IMR-90 (cell line): ENCODE data around the gene DNMT3A. TPM values are rescaled to one million over a fixed set of nuclear protein-coding genes. Genes with fewer than 3 reads are reported as not detected.

ENCODE experiments used
- ATAC-seq: fragments of 200-7000 bp; cut with Tn5 transposase; 2 replicates; pipeline ENCODE4 v1.9.1; 2020; ENCODE audit warnings: low read depth, mild to moderate bottlenecking, moderate library complexity
- BruUV-seq: library from RNA; stranded (reverse); fragments of 400-500 nt; replicated peaks from 2 replicates; lab custom pipeline; 2021; lab: Mats Ljungman, UMichigan
- CTCF ChIA-PET: fragments of 300-600 bp; formaldehyde crosslinking; extraction: SDS; loops from one replicate; lab custom pipeline; 2021; ENCODE audit warnings: antibody characterized with exemption; lab: Yijun Ruan, JAX
- POLR2A ChIA-PET: fragments of 300-600 bp; sonication (Branson Sonifier 250); formaldehyde crosslinking; loops from one replicate; lab custom pipeline; 2022; ENCODE audit warnings: antibody characterized with exemption; ENCODE audit not compliant: unreplicated experiment; lab: Charles Lee
- DNase-seq: peaks from one replicate; pipeline ENCODE4 v3.0.0; 2013
- H2AFZ ChIP-seq: replicated peaks from 2 replicates; pipeline ENCODE3; 2013; ENCODE audit warnings: low read length, mild to moderate bottlenecking; ENCODE audit not compliant: poor library complexity
- H2AK5ac ChIP-seq: 2 replicates; pipeline ENCODE4 v1.6.1; 2013; ENCODE audit warnings: low read depth, low read length, inconsistent platforms
- H2AK9ac ChIP-seq: replicated peaks from 2 replicates; pipeline ENCODE3; 2013; ENCODE audit warnings: mild to moderate bottlenecking, low read depth, low read length, moderate library complexity; ENCODE audit not compliant: poor library complexity
- H2BK120ac ChIP-seq: 2 replicates; pipeline ENCODE4 v1.6.1; 2013; ENCODE audit warnings: low read depth, low read length, inconsistent platforms
- H2BK15ac ChIP-seq: 3 replicates; pipeline ENCODE4 v1.6.1; 2013; ENCODE audit warnings: low read depth, low read length, inconsistent platforms
- H2BK20ac ChIP-seq: 2 replicates; pipeline ENCODE4 v1.6.1; 2013; ENCODE audit warnings: low read depth, mild to moderate bottlenecking, inconsistent platforms, low read length, moderate library complexity
- H2BK5ac ChIP-seq: 2 replicates; pipeline ENCODE4 v1.6.1; 2013; ENCODE audit warnings: mild to moderate bottlenecking, low read depth, low read length, inconsistent platforms; ENCODE audit not compliant: poor library complexity, severe bottlenecking
- H3K14ac ChIP-seq: replicated peaks from 2 replicates; pipeline ENCODE4 v1.6.1; 2013; ENCODE audit warnings: low read depth, low read length, inconsistent platforms
- H3K18ac ChIP-seq: 2 replicates; pipeline ENCODE4 v1.6.1; 2013; ENCODE audit warnings: low read depth, low read length, control low read depth
- H3K23ac ChIP-seq: 2 replicates; pipeline ENCODE4 v1.6.1; 2013; ENCODE audit warnings: low read depth, low read length, inconsistent platforms
- H3K27ac ChIP-seq: 2 replicates; pipeline ENCODE4 v1.5.1; 2013; ENCODE audit warnings: mild to moderate bottlenecking, control low read depth, low read length; ENCODE audit not compliant: insufficient read depth
- H3K27me3 ChIP-seq: 2 replicates; pipeline ENCODE4 v1.6.1; 2013; ENCODE audit warnings: low read length; ENCODE audit not compliant: control insufficient read depth, insufficient read depth
- H3K36me3 ChIP-seq: 2 replicates; pipeline ENCODE4 v1.6.1; 2013; ENCODE audit warnings: low read length, mixed read lengths; ENCODE audit not compliant: control insufficient read depth, insufficient read depth
- H3K4ac ChIP-seq: 2 replicates; pipeline ENCODE4 v1.6.1; 2013; ENCODE audit warnings: low read depth, low read length, inconsistent platforms
- H3K4me1 ChIP-seq: 2 replicates; pipeline ENCODE4 v1.6.1; 2013; ENCODE audit warnings: low read length, mixed read lengths; ENCODE audit not compliant: control insufficient read depth, insufficient read depth
- H3K4me2 ChIP-seq: 2 replicates; pipeline ENCODE4 v1.6.1; 2013; ENCODE audit warnings: low read depth, mild to moderate bottlenecking, control low read depth, low read length, moderate library complexity
- H3K4me3 ChIP-seq: 2 replicates; pipeline ENCODE4 v1.5.1; 2013; ENCODE audit warnings: low read depth, mild to moderate bottlenecking, control low read depth, low read length, moderate library complexity; ENCODE audit not compliant: insufficient read depth
- H3K56ac ChIP-seq: 2 replicates; pipeline ENCODE4 v1.6.1; 2013; ENCODE audit warnings: low read length, inconsistent platforms; ENCODE audit not compliant: insufficient read depth; ENCODE audit errors: extremely low read depth
- H3K79me1 ChIP-seq, 2 experiments: 2 replicates each; pipeline ENCODE4 v1.6.1; 2013; ENCODE audit warnings: low read length in 2 of 2, inconsistent platforms in 1 of 2, low read depth in 1 of 2
- H3K9ac ChIP-seq: 2 replicates; pipeline ENCODE4 v1.6.1; 2013; ENCODE audit warnings: low read depth, low read length, control low read depth
- H3K9me1 ChIP-seq: 2 replicates; pipeline ENCODE4 v1.6.1; 2013; ENCODE audit warnings: low read length, inconsistent platforms; ENCODE audit not compliant: insufficient read depth
- H3K9me3 ChIP-seq: 2 replicates; pipeline ENCODE4 v1.6.1; 2013; ENCODE audit warnings: low read length; ENCODE audit not compliant: control insufficient read depth, insufficient read depth
- H4K20me1 ChIP-seq: 2 replicates; pipeline ENCODE4 v1.6.1; 2013; ENCODE audit warnings: low read length, inconsistent platforms; ENCODE audit not compliant: insufficient read depth
- H4K5ac ChIP-seq: 2 replicates; pipeline ENCODE4 v1.6.1; 2013; ENCODE audit warnings: mild to moderate bottlenecking, low read depth, low read length, control low read depth
- H4K8ac ChIP-seq, 2 experiments: 2 replicates each; pipeline ENCODE4 v1.6.1; 2013; ENCODE audit warnings: low read depth in 2 of 2, low read length in 2 of 2, control low read depth in 1 of 2, inconsistent platforms in 1 of 2
- H4K91ac ChIP-seq: 2 replicates; pipeline ENCODE4 v1.6.1; 2013; ENCODE audit warnings: low read depth, low read length, inconsistent platforms; ENCODE audit not compliant: insufficient read depth
- MXI1 ChIP-seq: IDR thresholded peaks from 2 replicates; pipeline ENCODE4 v1.6.1; 2012; ENCODE audit warnings: low read depth, mild to moderate bottlenecking, low read length, moderate library complexity, borderline replicate concordance
- RFX5 ChIP-seq: IDR thresholded peaks from 2 replicates; pipeline ENCODE4 v1.8.0; 2012; ENCODE audit warnings: low read depth, mild to moderate bottlenecking, low read length, moderate library complexity
- WGBS, 2 experiments: methylation state at CpG; one replicate each; pipeline versions ENCODE4 v1.1.5 to v1.1.7; 2013; ENCODE audit warnings: missing lambda C conversion rate in 2 of 2; ENCODE audit not compliant: insufficient read length in 1 of 2; ENCODE audit errors: extremely low coverage in 2 of 2; 5-methylcytosine and 5-hydroxymethylcytosine counted together
- dilution Hi-C: fragments of 300-500 bp; cut with HindIII; formaldehyde crosslinking; loops from one replicate; pipeline ENCODE4 v1.14.3; 2018; ENCODE audit warnings: low sequenced_read_pairs; ENCODE audit not compliant: unreplicated experiment
- in situ Hi-C: fragments of 300-500 bp; cut with MboI; formaldehyde crosslinking; loops from 3 replicates; pipeline ENCODE4 v1.14.3; 2019; ENCODE audit warnings: low sequenced_read_pairs, inconsistent platforms, mixed read lengths
- intact Hi-C: fragments of 100-400 bp; cut with micrococcal nuclease; formaldehyde crosslinking; loops from 2 replicates; pipeline ENCODE4 v1.10.0; 2022
- polyA plus RNA-seq, 3 experiments: library from polyadenylated mRNA; depleted of rRNA; stranded (reverse); fragments of >200 nt; gene quantifications; 2 replicates each; pipeline ENCODE4 v1.2.3, GENCODE V29; 2012; ENCODE audit warnings: low replicate concordance in 1 of 3
- total RNA-seq: library from RNA; depleted of rRNA; stranded (reverse); fragments of >200 nt; gene quantifications from 2 replicates; pipeline ENCODE4 v1.2.3, GENCODE V29; 2012
- TF ChIP-seq, protein P1 (sequence below): fragments of 150-350 bp; IDR thresholded peaks from 2 replicates; pipeline ENCODE4 v1.6.1; 2016; ENCODE audit warnings: low read depth, mild to moderate bottlenecking, low read length, moderate library complexity, borderline replicate concordance

Gene DNMT3A
- total and polyA plus RNA-seq, 2 of the 4 experiments (the other 2 are of a cell fraction) = 4.4 to 9.7 TPM

DNA sequence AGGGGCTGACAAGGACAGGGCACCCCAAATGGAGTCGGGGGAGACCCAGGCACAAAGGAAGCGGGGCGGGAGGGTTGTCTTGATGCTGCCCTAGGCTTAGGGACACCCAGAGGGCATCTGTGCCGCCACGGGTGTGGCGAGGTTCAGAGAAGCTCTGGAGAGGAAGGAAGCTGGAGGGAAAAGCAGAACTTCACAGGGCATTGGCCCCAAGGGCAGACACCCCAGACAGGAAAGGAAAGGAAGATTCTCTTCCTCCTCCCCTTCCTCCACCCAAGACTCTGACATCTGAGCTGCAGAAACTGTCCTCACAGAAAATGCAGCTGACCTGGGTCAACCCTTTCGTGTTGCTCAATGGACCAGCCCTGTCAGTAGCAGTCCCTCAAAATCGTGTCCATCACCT lies 25.6 kb downstream of the DNMT3A start:
- Histone ChIP-seq H3K23ac (no peak overlapping the region), H3K14ac (no peak overlapping the region), H3K36me3 (peaks cover 21% of the 10 kb centered on the region; the same call in 1 of the 2 replicates), H3K9me1 (0 out of 2 replicates have a peak, but pooled peaks cover 3% of the 10 kb centered on the region), H2BK15ac (no peak overlapping the region), H3K27ac (no peak overlapping the region), H2AK9ac (no peak overlapping the region), H3K4me2 (no peak overlapping the region), H2BK20ac (no peak overlapping the region), H4K8ac (no peak overlapping the region), H4K20me1 (peaks cover 3% of the 10 kb centered on the region; the same call in 1 of the 2 replicates), H2AFZ (no peak overlapping the region), H2BK120ac (no peak overlapping the region), H4K91ac (no peak overlapping the region), H2BK5ac (no peak overlapping the region), H3K27me3 (no peaks in the 10 kb centered on the region), H3K4ac (no peak overlapping the region), H4K5ac (no peak overlapping the region), H3K56ac (no peak overlapping the region), H3K9ac (no peak overlapping the region), H2AK5ac (no peak overlapping the region), H3K79me1 (peaks cover 0 to 11% of the 10 kb centered on the region in 2 experiments; a peak in 1 of 4 replicates), H3K4me3 (no peak overlapping the region), H3K18ac (no peak overlapping the region), H3K4me1 (peaks cover 7% of the 10 kb centered on the region; the same call in 1 of the 2 replicates), H3K9me3 (no peaks in the 10 kb centered on the region)
- TF ChIP-seq RFX5 (no peak), MXI1 (no peak)
- TF ChIP-seq, protein P1, sequence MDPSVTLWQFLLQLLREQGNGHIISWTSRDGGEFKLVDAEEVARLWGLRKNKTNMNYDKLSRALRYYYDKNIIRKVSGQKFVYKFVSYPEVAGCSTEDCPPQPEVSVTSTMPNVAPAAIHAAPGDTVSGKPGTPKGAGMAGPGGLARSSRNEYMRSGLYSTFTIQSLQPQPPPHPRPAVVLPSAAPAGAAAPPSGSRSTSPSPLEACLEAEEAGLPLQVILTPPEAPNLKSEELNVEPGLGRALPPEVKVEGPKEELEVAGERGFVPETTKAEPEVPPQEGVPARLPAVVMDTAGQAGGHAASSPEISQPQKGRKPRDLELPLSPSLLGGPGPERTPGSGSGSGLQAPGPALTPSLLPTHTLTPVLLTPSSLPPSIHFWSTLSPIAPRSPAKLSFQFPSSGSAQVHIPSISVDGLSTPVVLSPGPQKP = no peak
- no TSS peak for BruUV-seq
- ChIA-PET POLR2A (no interaction called here), CTCF (no interaction called here)
- ATAC-seq = no peak
- 0% methylated on average over 1 of the region's 8 CpGs; no CpG with 5 or more reads in 1 of the 2 experiments for WGBS, 2 experiments
- in situ Hi-C loops = no loop called here
- intact Hi-C loops = no loop called here
- dilution Hi-C loops = no loop called here
- no peak for DNase-seq
